Sigmoid colon (tissue), 7 donors: ENCODE measurements around the gene CHKA. TPM values are rescaled to one million over a fixed set of nuclear protein-coding genes. Genes with fewer than 3 reads are reported as not detected.
A peak's percentile ranks its signal among the peaks of the same experiment; 100 is the strongest.

Experiments
- DNase-seq: peaks from one replicate; pipeline ENCODE4 v3.0.0-alpha.2; 2019
- H3K27ac ChIP-seq, 4 donors: fragments of 200-600 bp; sonication (generic); one replicate each; pipeline ENCODE4 v1.5.1; 2016 to 2019; ENCODE audit warnings: mild to moderate bottlenecking in 1 of 4
- H3K27me3 ChIP-seq, 3 donors: fragments of 200-600 bp; sonication (generic); one replicate each; pipeline ENCODE4 v1.5.1; 2019; ENCODE audit warnings: mild to moderate bottlenecking in 1 of 3
- H3K36me3 ChIP-seq, 4 donors: fragments of 200-600 bp; sonication (generic); one replicate each; pipeline ENCODE4 v1.5.1; 2016 to 2019
- H3K4me1 ChIP-seq, 4 donors: fragments of 200-600 bp; sonication (generic); one replicate each; pipeline ENCODE4 v1.5.1; 2017 to 2019
- H3K4me3 ChIP-seq, 4 donors: fragments of 200-600 bp; sonication (generic); one replicate each; pipeline ENCODE4 v1.5.1; 2017 to 2019; ENCODE audit warnings: mild to moderate bottlenecking in 2 of 4, moderate library complexity in 1 of 4
- H3K9me3 ChIP-seq, 4 donors: fragments of 200-600 bp in 3 of 4; sonication (generic) in 3 of 4; one replicate each; pipeline versions ENCODE4 v1.5.1 to v1.6.1; 2013 to 2019
- EP300 ChIP-seq, 4 donors: sonication (generic); formaldehyde crosslinking; IDR thresholded peaks; one replicate each; pipeline ENCODE4 v1.6.1; 2017; ENCODE audit warnings: antibody characterized with exemption in 4 of 4
- POLR2A ChIP-seq, 2 donors: fragments of 450-650 bp; IDR thresholded peaks; one replicate each; pipeline ENCODE4 v1.6.1; 2016; ENCODE audit warnings: antibody characterized with exemption in 2 of 2, mild to moderate bottlenecking in 2 of 2, moderate library complexity in 2 of 2
- POLR2AphosphoS5 ChIP-seq, 4 donors: sonication (generic); formaldehyde crosslinking; IDR thresholded peaks; one replicate each; pipeline ENCODE4 v1.6.1; 2017; ENCODE audit warnings: antibody characterized with exemption in 4 of 4
- WGBS, 2 donors: extraction: QIAGEN DNeasy Blood & Tissue Kit; methylation state at CpG; one replicate each; pipeline ENCODE4 v1.1.7; 2013; 5-methylcytosine and 5-hydroxymethylcytosine counted together
- intact Hi-C: fragments of 100-400 bp; cut with DNase I; formaldehyde crosslinking; loops from one replicate; pipeline ENCODE4 v1.15.1; 2023
- polyA plus RNA-seq, 3 donors: library from polyadenylated mRNA; stranded (reverse); fragments of 200-250 nt; gene quantifications; one replicate each; pipeline ENCODE4 v1.2.3, GENCODE V29; 2013
- total RNA-seq, 4 donors: library from RNA; depleted of rRNA; stranded (reverse); fragments of >200 nt; gene quantifications; one replicate each; pipeline ENCODE4 v1.1.0, GENCODE V29; 2016
- TF ChIP-seq, protein P1 (sequence below), 4 experiments: fragments of 450-650 bp in 3 of 4; fragments of 200-600 bp in 1 of 4; IDR thresholded peaks; one replicate each; pipeline ENCODE4 v1.5.1; 2016 to 2019; ENCODE audit warnings: antibody characterized with exemption in 4 of 4, mild to moderate bottlenecking in 3 of 4, moderate library complexity in 2 of 4
- donor health status: healthy with polysubstance abuse.
- donor health status: Bipolar disorder and iron deficiency.
- donor health status: healthy.

CHKA gene
- total and polyA plus RNA-seq, 7 donors = 16.4 to 41.0 (median 27.0) TPM

DNA sequence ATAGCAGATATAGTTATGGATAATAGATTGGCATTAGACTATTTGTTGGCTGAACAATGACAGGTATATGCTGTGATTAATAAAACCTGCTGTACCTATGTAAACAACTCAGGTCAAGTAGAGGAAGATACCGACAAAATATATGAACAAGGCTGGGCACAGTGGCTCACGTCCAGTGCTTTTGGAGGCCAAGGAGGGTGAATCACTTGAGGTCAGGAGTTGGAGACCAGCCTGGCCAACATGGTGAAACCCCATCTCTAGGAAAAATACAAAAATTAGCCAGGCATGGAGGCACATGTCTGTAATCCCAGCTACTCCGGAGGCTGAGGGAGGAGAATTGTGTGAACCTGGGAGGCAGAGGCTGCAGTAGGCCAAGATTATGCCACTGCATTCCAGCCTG lies 14.0 kb upstream of the CHKA start:
- H3K4me1 ChIP-seq = peaks cover 0 to 16% (median 9%) of the 10 kb centered on the region in 4 donors
- peak; percentile 5 for DNase-seq
- TF ChIP-seq, protein P1, sequence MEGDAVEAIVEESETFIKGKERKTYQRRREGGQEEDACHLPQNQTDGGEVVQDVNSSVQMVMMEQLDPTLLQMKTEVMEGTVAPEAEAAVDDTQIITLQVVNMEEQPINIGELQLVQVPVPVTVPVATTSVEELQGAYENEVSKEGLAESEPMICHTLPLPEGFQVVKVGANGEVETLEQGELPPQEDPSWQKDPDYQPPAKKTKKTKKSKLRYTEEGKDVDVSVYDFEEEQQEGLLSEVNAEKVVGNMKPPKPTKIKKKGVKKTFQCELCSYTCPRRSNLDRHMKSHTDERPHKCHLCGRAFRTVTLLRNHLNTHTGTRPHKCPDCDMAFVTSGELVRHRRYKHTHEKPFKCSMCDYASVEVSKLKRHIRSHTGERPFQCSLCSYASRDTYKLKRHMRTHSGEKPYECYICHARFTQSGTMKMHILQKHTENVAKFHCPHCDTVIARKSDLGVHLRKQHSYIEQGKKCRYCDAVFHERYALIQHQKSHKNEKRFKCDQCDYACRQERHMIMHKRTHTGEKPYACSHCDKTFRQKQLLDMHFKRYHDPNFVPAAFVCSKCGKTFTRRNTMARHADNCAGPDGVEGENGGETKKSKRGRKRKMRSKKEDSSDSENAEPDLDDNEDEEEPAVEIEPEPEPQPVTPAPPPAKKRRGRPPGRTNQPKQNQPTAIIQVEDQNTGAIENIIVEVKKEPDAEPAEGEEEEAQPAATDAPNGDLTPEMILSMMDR (IDR thresholded peaks at IDR 0.05) = no peak
- TF ChIP-seq POLR2A (IDR thresholded peaks at IDR 0.05) (no peak), POLR2AphosphoS5 (IDR thresholded peaks at IDR 0.05) (no peak), EP300 (IDR thresholded peaks at IDR 0.05) (no peak)
- H3K9me3 ChIP-seq = no peaks in the 10 kb centered on the region
- H3K27me3 ChIP-seq = no peaks in the 10 kb centered on the region
- 63 to 98% methylated on average over 3 of the region's 3 CpGs for WGBS, 2 donors
- no peak overlapping the region for H3K4me3 ChIP-seq
- no peaks in the 10 kb centered on the region for H3K36me3 ChIP-seq
- intact Hi-C loops = no loop called here
- H3K27ac ChIP-seq = no peak overlapping the region

DNA sequence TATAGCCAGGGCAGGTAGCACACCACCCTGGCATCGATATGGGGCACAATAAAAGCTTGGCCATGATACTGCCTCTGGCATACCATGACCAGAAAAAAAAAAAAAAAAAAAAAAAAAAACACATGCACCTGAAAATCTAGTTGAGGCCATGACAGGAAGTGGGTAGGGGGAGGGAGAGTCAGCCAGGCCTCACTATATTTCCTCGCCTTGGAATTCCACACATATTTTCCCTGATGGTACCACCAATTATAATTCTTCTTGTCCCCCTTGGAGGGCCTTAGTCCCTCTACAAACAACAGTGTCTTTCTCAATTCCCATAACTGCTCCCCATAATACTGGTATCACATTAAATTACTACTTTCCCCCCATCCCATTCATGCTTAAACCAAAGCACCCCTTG lies 12.6 kb upstream of the CHKA start:
- H3K4me1 ChIP-seq = peaks cover 0 to 19% (median 12%) of the 10 kb centered on the region in 4 donors
- H3K27me3 ChIP-seq = no peaks in the 10 kb centered on the region
- 81 to 83% methylated on average over 2 of the region's 2 CpGs for WGBS, 2 donors
- no peaks in the 10 kb centered on the region for H3K36me3 ChIP-seq
- H3K9me3 ChIP-seq = no peaks in the 10 kb centered on the region
- no peak overlapping the region for H3K4me3 ChIP-seq
- TF ChIP-seq POLR2AphosphoS5 (IDR thresholded peaks at IDR 0.05) (no peak), POLR2A (IDR thresholded peaks at IDR 0.05) (no peak)
- TF ChIP-seq, protein P1 (IDR thresholded peaks at IDR 0.05) = no peak
- no peak overlapping the region for H3K27ac ChIP-seq
- peak; percentile 8 for DNase-seq
- intact Hi-C loops = no loop called here

DNA sequence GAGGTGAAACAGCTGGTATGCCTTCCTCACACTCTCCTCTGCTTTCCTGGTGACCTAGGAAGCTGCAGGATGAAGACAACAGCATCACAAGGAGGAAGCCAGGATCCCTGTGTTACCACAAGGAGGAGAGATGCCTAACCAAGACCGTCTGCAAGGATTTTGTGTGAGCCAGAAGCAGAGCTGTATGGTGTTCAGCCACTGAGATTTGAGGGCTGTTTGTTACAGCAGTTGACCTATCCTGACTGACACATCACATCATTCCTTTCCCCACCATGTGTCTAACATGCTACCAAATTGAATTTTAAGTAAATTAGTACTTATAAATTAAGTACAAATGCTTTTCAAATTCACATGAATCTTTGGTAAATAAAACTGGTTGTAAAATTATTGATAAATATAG lies 8.9 kb upstream of the CHKA start:
- Histone ChIP-seq H3K4me3 (no peak overlapping the region), H3K27ac (no peak overlapping the region), H3K9me3 (no peaks in the 10 kb centered on the region), H3K36me3 (no peaks in the 10 kb centered on the region), H3K4me1 (peaks cover 0 to 18% (median 16%) of the 10 kb centered on the region in 4 donors), H3K27me3 (no peaks in the 10 kb centered on the region)
- WGBS, 2 donors = 86 to 88% methylated on average over 1 of the region's 1 CpG
- intact Hi-C loops = no loop called here
- TF ChIP-seq POLR2A (IDR thresholded peaks at IDR 0.05) (no peak), EP300 (IDR thresholded peaks at IDR 0.05) (no peak), POLR2AphosphoS5 (IDR thresholded peaks at IDR 0.05) (no peak)
- TF ChIP-seq, protein P1 (IDR thresholded peaks at IDR 0.05) = no peak
- no peak for DNase-seq

DNA sequence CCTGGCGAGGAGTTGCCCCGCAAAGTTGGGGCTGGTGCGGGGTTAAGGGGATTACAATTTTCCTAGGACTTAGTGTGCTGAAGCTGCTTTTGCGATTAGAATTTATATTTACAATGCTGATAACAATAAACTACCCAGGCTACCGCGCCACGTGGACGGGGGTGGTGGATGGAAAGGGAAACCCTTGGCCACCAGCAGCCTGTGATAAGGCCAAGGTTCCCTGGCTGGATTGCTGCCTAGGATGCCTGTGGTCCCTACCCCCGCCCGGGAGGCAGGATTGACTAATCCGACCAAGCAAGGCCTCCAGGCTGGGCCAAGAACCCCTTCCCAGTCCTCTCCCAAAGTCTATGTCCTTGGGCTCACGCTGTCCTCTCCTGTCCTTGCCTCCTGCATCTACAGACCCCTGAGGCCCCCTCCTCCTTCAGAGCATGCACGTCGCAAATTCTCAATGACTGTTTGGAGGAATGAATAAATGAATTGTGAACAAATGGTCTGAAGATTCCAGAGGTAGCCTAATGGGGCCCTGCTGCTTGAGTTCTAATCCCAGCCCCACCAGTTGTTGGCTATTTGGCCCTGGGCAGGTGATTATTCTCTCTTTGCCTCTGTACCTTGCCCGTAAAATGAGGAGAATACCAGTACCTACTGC lies 7.6 kb upstream of the CHKA start:
- Histone ChIP-seq H3K9me3 (no peaks in the 10 kb centered on the region), H3K4me3 (peak overlapping the region; percentile 43 to 60 (median 54)), H3K27me3 (no peaks in the 10 kb centered on the region), H3K27ac (peak overlapping the region; percentile 84 to 87 (median 86)), H3K4me1 (peaks cover 0 to 18% (median 16%) of the 10 kb centered on the region in 4 donors), H3K36me3 (no peaks in the 10 kb centered on the region)
- DNase-seq = peak; percentile 85
- intact Hi-C loops = no loop called here
- TF ChIP-seq POLR2AphosphoS5 (IDR thresholded peaks at IDR 0.05) = peak in 1 of 4 donors; percentile 27
- TF ChIP-seq, protein P1 (IDR thresholded peaks at IDR 0.05) = no peak
- WGBS, 2 donors = 24 to 31% methylated on average over 15 of the region's 15 CpGs
